ENCODE data around the gene GATA2. TPM values are rescaled to one million over a fixed set of nuclear protein-coding genes. Genes with fewer than 3 reads are reported as not detected.

GATA2 gene
- total RNA-seq, 1 donor from 2014 or later, result 68.3 TPM

DNA sequence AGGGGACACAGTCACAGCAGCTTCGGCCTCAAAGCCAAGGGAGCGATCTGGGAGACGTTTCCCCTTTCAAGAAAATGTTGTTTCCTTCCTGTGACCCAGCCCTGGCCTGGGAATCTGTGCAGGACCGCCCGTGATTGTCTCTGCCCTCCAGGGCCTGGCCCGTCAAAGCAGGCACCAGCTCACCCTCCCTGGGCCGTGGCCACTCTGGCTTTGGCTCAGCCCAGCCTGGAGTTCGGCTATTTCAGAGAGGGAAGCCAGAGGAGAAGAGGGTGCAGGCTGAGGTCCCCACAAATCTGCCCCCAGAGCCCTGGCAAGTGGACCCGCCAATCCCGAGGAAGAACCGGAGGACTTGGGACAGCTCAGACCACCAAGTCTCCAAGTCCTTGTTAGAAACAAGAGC lies 12.7 kb downstream of the GATA2 start:
- no peak for ATAC-seq
- intact Hi-C loops (cut with DNase I), result no loop called here
- H3K27me3 ChIP-seq (ENCODE audit: low read depth), result peaks cover 59% of the 10 kb centered on the region
- no peaks in the 10 kb centered on the region for H3K9me3 ChIP-seq
- H3K4me3 ChIP-seq, result peak overlapping the region; percentile 32
- H3K27ac ChIP-seq, result no peak overlapping the region
- H3K4me1 ChIP-seq, result peaks cover 23% of the 10 kb centered on the region
- peaks cover 10% of the 10 kb centered on the region for H3K36me3 ChIP-seq
- TF ChIP-seq, protein P1, sequence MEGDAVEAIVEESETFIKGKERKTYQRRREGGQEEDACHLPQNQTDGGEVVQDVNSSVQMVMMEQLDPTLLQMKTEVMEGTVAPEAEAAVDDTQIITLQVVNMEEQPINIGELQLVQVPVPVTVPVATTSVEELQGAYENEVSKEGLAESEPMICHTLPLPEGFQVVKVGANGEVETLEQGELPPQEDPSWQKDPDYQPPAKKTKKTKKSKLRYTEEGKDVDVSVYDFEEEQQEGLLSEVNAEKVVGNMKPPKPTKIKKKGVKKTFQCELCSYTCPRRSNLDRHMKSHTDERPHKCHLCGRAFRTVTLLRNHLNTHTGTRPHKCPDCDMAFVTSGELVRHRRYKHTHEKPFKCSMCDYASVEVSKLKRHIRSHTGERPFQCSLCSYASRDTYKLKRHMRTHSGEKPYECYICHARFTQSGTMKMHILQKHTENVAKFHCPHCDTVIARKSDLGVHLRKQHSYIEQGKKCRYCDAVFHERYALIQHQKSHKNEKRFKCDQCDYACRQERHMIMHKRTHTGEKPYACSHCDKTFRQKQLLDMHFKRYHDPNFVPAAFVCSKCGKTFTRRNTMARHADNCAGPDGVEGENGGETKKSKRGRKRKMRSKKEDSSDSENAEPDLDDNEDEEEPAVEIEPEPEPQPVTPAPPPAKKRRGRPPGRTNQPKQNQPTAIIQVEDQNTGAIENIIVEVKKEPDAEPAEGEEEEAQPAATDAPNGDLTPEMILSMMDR (IDR thresholded peaks at IDR 0.05), result no peak
- DNase-seq, result no peak

DNA sequence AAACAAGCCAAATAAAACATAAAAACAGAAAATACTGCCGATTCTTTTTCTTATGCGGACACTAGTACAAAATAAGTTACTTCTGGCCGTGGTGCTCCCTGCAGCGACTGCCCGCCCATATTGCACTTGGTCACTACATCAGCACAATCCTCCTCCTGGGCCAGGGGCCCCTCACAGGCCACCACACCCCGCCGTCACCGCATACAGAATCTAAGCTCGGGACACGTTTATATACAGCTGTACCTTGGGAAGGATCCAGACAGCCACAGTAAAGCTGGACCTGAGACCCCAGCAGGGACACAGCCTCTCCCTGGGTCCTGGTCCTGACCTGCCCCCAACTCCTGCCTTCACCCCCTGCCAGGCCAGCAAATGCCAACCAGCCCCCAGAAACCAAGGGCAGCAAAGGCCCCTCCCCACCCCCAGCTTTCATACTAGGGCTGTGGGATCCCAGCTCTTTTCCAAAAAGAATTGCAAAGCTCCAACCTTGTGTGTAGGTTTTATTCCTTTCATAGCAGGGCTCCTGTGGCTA lies 13.4 kb downstream of the GATA2 start:
- DNase-seq (no peak), ATAC-seq (no peak)
- intact Hi-C loops (cut with DNase I), result no loop called here
- Histone ChIP-seq H3K4me3 (no peak overlapping the region), H3K9me3 (no peaks in the 10 kb centered on the region), H3K27me3 (ENCODE audit: low read depth) (peaks cover 52% of the 10 kb centered on the region), H3K27ac (no peak overlapping the region), H3K4me1 (peaks cover 23% of the 10 kb centered on the region), H3K36me3 (peaks cover 10% of the 10 kb centered on the region)
- TF ChIP-seq, protein P1 (IDR thresholded peaks at IDR 0.05), result no peak

DNA sequence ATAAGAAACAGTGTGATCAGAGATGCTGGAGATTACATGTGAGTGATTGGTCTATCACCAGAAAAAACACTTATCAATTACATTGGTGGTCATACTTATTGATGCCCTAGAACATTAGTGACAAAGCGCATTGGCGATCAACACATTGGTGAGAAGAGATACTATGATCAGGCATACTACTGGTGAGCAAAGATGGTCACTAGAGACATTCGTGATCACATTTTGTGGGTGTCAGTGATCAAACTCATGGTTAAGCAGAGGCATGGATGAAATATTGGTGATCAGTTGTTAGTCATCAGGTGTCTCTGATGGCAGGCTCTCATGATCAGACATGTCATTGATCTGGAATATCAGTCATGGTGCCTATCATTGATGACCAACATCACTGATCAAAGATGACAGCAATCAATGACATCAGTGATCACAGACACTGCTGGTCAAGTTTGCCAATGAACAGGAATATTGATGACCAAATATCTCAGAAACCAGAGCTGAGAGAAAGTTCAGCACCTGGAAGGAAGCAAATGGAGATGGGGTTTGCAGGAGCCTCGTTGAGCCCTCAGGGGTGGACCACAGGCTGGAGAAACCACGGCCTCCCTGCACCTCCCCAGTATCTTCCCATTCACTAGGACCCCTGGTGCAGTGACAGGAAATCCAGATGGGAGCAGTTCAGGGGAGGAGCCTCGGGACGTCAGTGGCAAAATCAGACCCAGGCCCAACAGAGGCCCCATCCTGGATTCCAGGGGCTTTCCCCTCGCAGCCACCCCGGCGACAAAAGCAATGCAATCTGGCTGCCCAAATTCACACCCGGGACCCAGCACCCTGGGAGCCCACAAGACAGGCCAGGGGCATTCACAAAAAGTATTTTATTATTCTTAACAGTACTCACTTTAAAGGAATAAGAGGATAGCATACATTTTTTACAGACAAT lies 14.2 kb downstream of the GATA2 start:
- ATAC-seq (no peak), DNase-seq (no peak)
- Histone ChIP-seq H3K27ac (no peak overlapping the region), H3K36me3 (peaks cover 10% of the 10 kb centered on the region), H3K4me1 (peaks cover 23% of the 10 kb centered on the region), H3K27me3 (ENCODE audit: low read depth) (peaks cover 44% of the 10 kb centered on the region), H3K9me3 (no peaks in the 10 kb centered on the region), H3K4me3 (no peak overlapping the region)
- TF ChIP-seq, protein P1 (IDR thresholded peaks at IDR 0.05), result no peak
- intact Hi-C loops (cut with DNase I), result no loop called here

DNA sequence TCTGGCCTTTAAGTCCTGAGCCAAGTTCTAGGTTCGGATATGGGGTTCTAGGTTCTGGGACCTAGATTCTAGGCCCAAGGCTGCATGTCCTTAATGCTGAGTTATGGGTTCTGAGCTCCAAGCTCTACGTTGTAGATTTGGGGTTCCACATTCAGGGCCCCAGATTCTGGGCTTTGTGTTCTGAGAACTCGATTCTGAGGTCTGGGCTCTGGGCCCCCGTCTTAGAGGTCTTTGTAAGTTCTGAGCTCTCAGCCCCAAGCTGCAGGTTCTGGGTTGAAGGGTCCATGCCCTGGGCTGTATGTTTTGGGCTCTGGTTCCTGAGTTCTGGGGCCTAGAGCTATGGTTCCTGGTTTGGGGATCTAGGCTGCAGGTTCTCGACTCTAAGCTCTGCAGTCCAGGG lies 16.3 kb downstream of the GATA2 start:
- Histone ChIP-seq H3K36me3 (peaks cover 10% of the 10 kb centered on the region), H3K27ac (no peak overlapping the region), H3K4me1 (peaks cover 10% of the 10 kb centered on the region), H3K9me3 (no peaks in the 10 kb centered on the region), H3K27me3 (ENCODE audit: low read depth) (peaks cover 23% of the 10 kb centered on the region), H3K4me3 (no peak overlapping the region)
- DNase-seq (no peak), ATAC-seq (no peak)
- intact Hi-C loops (cut with DNase I), result no loop called here
- TF ChIP-seq, protein P1 (IDR thresholded peaks at IDR 0.05), result no peak

DNA sequence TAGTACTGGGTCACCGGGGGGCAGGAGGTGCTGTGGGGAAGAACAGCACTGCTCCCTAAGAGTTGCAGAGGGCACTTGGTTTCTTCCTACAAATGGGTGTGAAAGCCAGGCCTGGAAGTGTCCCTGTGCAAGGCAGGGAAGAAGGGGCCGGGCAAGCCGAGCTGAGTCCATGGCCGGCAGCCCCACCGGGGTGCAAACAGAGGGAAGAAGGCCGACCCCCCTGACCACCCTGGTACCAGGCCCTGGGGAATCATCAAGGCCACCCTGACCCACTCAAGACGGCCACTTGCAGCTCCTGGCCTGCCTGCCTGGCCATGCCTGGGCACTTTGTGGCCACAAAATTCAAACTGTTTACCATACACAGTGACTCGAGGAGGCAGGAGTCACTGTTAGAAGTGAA lies 17.6 kb downstream of the GATA2 start:
- peaks cover 5% of the 10 kb centered on the region for H3K36me3 ChIP-seq
- no peak overlapping the region for H3K27ac ChIP-seq
- H3K27me3 ChIP-seq (ENCODE audit: low read depth), result peaks cover 10% of the 10 kb centered on the region
- TF ChIP-seq, protein P1 (IDR thresholded peaks at IDR 0.05), result no peak
- ATAC-seq (no peak), DNase-seq (no peak)
- H3K4me3 ChIP-seq, result no peak overlapping the region
- intact Hi-C loops (cut with DNase I), result no loop called here
- H3K4me1 ChIP-seq, result no peaks in the 10 kb centered on the region
- no peaks in the 10 kb centered on the region for H3K9me3 ChIP-seq
